ENCODE measurements around the gene TSSC4. TPM values are rescaled to one million over a fixed set of nuclear protein-coding genes. Genes with fewer than 3 reads are reported as not detected.
A peak's percentile ranks its signal among the peaks of the same experiment; 100 is the strongest.

The TSSC4 gene
- total RNA-seq, 2 experiments from 2014 or later: 48.4 to 52.1 TPM

DNA sequence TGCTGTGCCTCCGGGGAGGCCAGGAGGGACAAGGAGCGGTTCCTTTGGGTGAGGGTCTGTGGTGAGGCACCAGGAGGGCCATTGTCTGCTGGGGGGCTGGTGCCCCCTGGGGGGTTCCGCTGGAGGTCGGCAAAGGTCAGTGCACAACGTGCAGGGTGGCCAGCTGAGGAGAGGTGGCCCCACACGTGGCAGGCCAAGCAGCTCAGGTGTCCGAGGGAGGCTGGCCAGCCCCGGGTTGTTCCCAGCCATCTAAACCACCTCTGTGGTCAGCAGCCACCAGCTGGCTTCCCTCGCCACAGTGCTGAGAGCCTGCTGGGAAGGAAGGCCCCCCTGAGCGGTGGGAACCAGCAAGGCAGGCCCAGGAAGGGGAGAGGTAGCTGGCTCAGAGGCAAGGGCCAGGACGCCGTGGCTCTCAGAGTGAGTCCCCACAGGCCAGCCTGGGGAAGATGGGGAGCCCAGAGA, 4.2 kb downstream of the TSSC4 start:
- H3K4me1 Mint-ChIP-seq: peaks cover 14% of the 10 kb centered on the region
- DNase-seq: no peak
- CTCF ChIA-PET: interaction anchor here (8.9 kb wide), 1 partner anchor 102 kb away, joined by 109 read pairs; the partner anchor contains the start of genes C11orf21 and TSPAN32
- H3K27ac Mint-ChIP-seq: peak overlapping the region; percentile 59
- no peaks in the 10 kb centered on the region for H3K27me3 Mint-ChIP-seq
- no peaks in the 10 kb centered on the region for H3K9me3 Mint-ChIP-seq (ENCODE audit: low read depth)
- H3K36me3 Mint-ChIP-seq: no peaks in the 10 kb centered on the region
- no peak overlapping the region for H3K4me3 Mint-ChIP-seq
- ATAC-seq: no peak

DNA sequence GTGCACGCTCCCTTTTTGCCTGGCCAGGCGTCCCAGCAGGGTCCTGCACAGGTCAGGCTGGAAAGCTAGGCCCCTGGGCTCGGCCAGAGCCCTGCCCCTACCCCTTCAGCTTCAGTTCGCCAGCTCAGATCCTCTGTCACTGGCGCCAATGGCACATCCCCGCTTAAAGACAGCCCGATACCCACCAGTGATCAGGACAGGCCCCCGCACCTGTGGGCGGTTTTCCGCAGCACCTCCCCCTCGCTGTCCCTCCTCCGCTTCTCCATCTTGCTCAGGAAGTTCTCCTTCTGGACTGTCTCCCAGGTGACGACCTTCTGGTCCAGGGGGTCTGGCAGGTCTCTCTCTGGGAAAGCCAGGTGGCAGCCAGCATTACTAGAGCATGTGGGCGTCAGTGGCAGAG, 5.9 kb downstream of the TSSC4 start:
- H3K4me1 Mint-ChIP-seq: peaks cover 12% of the 10 kb centered on the region
- no peaks in the 10 kb centered on the region for H3K9me3 Mint-ChIP-seq (ENCODE audit: low read depth)
- ATAC-seq (no peak), DNase-seq (no peak)
- no peak overlapping the region for H3K4me3 Mint-ChIP-seq
- H3K27ac Mint-ChIP-seq: no peak overlapping the region
- CTCF ChIA-PET: interaction anchor here (3.8 to 8.9 kb wide), 2 partner anchors 14 to 103 kb away, joined by 21 to 109 read pairs; partner anchors contain the start of genes C11orf21 and TSPAN32
- H3K36me3 Mint-ChIP-seq: no peaks in the 10 kb centered on the region
- H3K27me3 Mint-ChIP-seq: peaks cover 2% of the 10 kb centered on the region

DNA sequence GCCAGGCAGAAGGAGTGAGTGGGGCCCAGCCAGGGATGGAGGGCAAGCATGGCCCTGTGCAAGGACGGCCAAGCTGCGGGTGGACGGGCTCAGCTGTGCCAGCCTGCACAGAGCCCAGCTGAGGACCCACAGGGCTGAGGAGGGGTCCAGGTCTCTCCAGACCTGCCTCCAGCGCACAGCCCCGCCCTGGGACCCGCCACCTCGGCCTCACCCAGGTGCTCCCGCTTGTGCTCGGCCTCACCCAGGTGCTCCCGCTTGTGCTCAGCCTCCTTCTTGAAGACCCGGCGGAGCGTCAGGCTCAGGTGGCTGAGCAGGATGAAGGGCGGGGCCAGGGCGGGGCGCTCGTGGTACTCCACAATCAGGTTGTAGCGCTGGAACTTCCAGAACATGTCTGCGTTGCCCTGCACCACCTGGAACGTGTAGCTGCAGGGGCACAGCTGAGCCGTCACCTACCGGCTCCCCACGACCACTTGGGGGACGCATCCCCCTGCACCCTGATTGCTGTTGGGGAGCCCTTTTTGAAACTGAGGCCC, 6.4 kb downstream of the TSSC4 start:
- no peaks in the 10 kb centered on the region for H3K36me3 Mint-ChIP-seq
- H3K9me3 Mint-ChIP-seq (ENCODE audit: low read depth): no peaks in the 10 kb centered on the region
- no peak overlapping the region for H3K4me3 Mint-ChIP-seq
- H3K27me3 Mint-ChIP-seq: peaks cover 2% of the 10 kb centered on the region
- no peak overlapping the region for H3K27ac Mint-ChIP-seq
- CTCF ChIA-PET: interaction anchor here (3.8 kb wide), 1 partner anchor 14 kb away, joined by 21 read pairs; no protein-coding TSS in a partner anchor
- no peak for DNase-seq
- H3K4me1 Mint-ChIP-seq: peaks cover 7% of the 10 kb centered on the region
- ATAC-seq: no peak

DNA sequence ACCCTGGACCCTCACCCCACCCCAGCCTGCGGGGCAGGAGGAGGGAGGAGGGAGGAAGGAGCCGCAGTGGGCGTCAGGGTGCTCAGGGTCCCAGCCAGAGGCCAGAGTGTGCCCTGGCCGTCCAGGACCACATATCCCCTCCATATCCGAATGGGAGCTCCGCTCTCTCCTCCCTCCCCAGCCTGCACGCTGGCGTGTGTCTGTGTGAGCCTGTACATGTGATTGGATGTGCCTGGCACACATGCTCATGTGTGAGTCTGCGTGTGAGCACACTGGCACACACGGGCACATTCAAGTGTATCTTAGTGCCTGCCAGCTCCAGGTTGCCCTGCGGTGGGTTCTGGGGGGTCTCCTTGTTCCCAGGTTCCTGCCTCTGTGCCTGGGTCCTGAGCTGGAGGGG, 8.1 kb downstream of the TSSC4 start:
- H3K9me3 Mint-ChIP-seq (ENCODE audit: low read depth): no peaks in the 10 kb centered on the region
- no peak overlapping the region for H3K4me3 Mint-ChIP-seq
- H3K27me3 Mint-ChIP-seq: peaks cover 2% of the 10 kb centered on the region
- CTCF ChIA-PET: interaction anchor here (0.7 to 3.8 kb wide), 4 partner anchors 9 to 105 kb away, joined by 3 to 21 read pairs (median 4); partner anchors contain the start of gene TSSC4
- ATAC-seq (no peak), DNase-seq (no peak)
- no peaks in the 10 kb centered on the region for H3K4me1 Mint-ChIP-seq
- H3K27ac Mint-ChIP-seq: no peak overlapping the region
- no peaks in the 10 kb centered on the region for H3K36me3 Mint-ChIP-seq

DNA sequence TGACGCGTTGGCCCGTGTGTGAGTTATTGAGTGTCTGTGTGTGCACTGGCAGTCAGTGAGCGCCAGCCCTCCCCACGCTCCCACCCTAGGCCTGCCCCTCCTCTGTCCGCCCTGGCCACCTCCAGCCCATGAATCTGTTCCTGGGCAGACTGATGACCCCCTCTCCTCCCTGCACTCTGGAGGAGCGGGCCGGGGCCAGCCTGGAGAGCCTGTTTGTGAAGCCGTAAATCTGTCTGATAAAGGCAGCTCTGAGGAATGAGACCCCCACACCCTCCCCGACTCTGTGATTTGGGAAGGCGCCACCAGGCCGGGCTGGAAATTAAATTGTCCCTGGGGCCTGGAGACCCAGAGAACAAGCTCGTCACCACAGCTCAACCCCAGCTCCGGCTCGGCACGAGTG, 8.6 kb downstream of the TSSC4 start:
- no peak overlapping the region for H3K27ac Mint-ChIP-seq
- no peaks in the 10 kb centered on the region for H3K4me1 Mint-ChIP-seq
- CTCF ChIA-PET: interaction anchor here (0.7 to 3.8 kb wide), 3 partner anchors 9 to 110 kb away, joined by 3 to 21 read pairs (median 5); partner anchors contain the start of gene TSSC4
- no peaks in the 10 kb centered on the region for H3K36me3 Mint-ChIP-seq
- no peak for ATAC-seq
- no peak for DNase-seq
- H3K27me3 Mint-ChIP-seq: peaks cover 2% of the 10 kb centered on the region
- no peaks in the 10 kb centered on the region for H3K9me3 Mint-ChIP-seq (ENCODE audit: low read depth)
- H3K4me3 Mint-ChIP-seq: no peak overlapping the region

DNA sequence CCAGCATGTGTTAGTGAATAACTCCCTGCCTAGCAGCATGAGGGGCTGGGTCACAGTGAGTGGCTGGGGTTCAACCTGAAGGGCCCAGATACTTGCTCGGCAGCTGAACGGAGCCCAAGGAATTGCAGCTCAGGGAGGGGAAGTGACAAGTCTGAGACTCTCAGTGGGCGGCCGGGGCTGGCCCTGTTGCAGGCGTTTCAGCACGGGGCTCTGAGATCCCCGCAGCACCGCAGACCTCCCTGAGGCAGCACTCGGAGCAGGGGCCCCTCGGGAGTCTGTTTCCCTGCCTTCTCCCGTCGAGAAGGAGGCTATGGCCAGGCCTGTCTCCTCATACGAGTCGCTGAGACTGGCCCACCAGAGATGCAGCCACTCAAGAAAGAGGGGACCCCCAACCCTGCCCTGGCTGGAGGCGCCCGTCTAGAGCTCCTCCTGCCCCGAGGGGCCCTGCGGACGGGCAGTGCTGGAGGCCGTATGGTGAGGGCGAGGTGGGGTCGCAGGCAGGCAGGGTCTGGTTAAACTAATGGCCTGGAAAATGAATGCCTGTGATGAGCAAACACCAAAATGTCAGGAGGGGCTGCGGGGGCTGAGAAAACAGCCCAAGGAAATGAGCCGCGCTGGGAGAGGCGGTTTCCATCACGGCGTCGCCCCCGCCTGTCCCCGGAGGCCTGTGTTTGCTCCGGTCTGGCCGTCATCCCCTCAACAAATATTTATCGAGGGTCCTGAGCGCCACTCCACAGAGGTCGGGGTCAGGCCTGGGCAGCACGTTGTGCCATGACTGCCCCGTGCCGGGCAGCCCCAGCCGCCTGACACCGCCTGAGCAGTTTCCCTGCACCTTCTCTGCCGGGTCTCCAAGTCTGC, 9.3 kb downstream of the TSSC4 start:
- no peak for DNase-seq
- Mint-ChIP-seq H3K4me3 (no peak overlapping the region), H3K9me3 (ENCODE audit: low read depth) (no peaks in the 10 kb centered on the region), H3K27me3 (peaks cover 2% of the 10 kb centered on the region), H3K36me3 (no peaks in the 10 kb centered on the region), H3K4me1 (no peaks in the 10 kb centered on the region), H3K27ac (no peak overlapping the region)
- CTCF ChIA-PET: interaction anchor here (0.7 to 3.8 kb wide), 3 partner anchors 10 to 110 kb away, joined by 3 to 21 read pairs (median 5); partner anchors contain the start of gene TSSC4
- ATAC-seq: no peak

DNA sequence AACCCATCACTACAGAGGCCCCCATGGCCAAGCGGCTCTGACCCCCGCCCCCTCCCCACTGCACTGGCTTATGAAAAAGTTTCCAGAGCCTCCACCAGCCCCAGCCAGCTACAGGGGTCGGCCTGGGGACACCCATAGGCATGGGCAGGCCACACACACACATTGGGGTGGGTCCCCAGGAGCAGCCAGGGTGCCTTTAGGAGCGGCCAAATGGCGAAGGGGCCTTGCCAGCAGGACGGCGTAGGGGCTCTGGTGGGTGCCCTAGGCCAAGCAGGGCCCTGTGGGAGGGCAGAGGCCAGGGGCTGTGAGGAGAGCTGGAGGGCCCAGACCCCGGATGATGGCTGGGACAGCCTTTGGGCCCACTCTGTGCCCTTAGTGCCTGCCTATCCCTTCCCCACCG, 10.1 kb downstream of the TSSC4 start:
- H3K27ac Mint-ChIP-seq: no peak overlapping the region
- ATAC-seq (no peak), DNase-seq (no peak)
- H3K9me3 Mint-ChIP-seq (ENCODE audit: low read depth): no peaks in the 10 kb centered on the region
- no peaks in the 10 kb centered on the region for H3K36me3 Mint-ChIP-seq
- H3K4me1 Mint-ChIP-seq: no peaks in the 10 kb centered on the region
- no peak overlapping the region for H3K4me3 Mint-ChIP-seq
- peaks cover 2% of the 10 kb centered on the region for H3K27me3 Mint-ChIP-seq
- CTCF ChIA-PET: no interaction called here

DNA sequence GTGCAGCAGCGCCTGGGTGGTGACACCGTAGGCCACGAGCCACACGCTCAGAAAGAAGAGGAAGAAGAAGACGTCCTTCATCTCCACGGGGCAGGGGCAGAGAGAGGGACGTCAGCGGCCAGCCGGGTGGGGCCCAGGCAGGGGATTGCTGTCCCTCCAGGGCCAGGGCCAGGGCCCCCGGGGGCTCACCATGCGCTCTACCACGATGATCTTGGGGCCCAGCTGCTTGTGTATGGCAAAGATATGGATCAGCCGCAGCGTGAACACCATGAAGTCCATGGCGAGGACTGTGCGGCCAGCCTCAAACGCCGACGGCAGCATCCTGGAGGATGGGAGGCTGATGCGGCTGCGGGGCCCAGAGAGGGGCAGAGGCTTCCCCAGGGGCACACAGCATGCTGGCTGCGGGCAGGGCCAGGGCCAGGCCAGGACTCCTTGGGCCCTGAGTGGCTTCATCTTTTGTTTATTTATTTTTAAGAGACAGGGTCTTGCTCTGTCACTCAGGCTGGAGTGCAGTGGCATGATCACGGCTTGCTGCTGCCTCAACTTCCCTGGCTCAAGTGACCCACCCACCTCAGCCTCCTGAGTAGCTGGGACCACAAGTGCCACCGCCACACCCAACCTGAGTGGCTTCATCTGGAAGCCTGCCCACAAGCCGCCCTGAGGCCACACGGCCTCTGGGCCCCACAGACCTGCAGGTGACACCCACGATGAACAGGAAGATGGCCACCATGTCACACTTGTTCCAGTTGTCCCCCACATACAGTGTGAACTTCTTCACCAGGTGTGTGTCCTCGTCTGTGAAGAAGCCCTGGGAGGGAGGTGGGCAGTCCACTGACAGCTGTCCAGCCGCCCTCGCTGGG, 11.1 kb downstream of the TSSC4 start:
- Mint-ChIP-seq H3K27me3 (peaks cover 2% of the 10 kb centered on the region), H3K4me3 (no peak overlapping the region), H3K9me3 (ENCODE audit: low read depth) (no peaks in the 10 kb centered on the region), H3K27ac (no peak overlapping the region), H3K36me3 (no peaks in the 10 kb centered on the region), H3K4me1 (no peaks in the 10 kb centered on the region)
- CTCF ChIA-PET: interaction anchor here (1.2 kb wide), 1 partner anchor 107 kb away, joined by 3 read pairs; no protein-coding TSS in a partner anchor
- ATAC-seq: no peak
- no peak for DNase-seq

DNA sequence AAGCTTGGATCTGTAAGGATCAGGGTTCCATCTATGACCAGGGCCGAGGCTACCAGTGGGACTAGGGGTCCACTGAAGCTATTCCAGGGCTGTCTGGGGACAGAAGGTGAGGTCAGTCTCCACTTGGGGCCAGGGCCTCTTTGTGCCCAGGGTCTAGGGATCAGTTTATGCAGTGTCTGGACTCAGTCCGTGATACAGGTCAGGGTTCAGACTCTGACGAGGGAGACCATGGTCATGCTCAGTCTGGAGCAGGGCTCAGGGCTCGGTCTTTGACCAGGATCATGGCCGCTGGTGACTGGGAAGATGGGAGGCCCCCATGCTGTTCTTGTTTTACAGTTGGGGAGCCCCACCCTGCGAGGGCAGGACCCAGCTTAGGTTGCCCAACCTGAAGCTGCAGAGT, 11.8 kb downstream of the TSSC4 start:
- Mint-ChIP-seq H3K9me3 (ENCODE audit: low read depth) (no peaks in the 10 kb centered on the region), H3K36me3 (no peaks in the 10 kb centered on the region), H3K4me3 (no peak overlapping the region), H3K27me3 (peaks cover 2% of the 10 kb centered on the region), H3K4me1 (no peaks in the 10 kb centered on the region), H3K27ac (no peak overlapping the region)
- CTCF ChIA-PET: interaction anchor here (1.2 to 1.8 kb wide), 3 partner anchors 107 to 120 kb away, joined by 3 to 9 read pairs (median 6); no protein-coding TSS in a partner anchor
- DNase-seq (no peak), ATAC-seq (no peak)

DNA sequence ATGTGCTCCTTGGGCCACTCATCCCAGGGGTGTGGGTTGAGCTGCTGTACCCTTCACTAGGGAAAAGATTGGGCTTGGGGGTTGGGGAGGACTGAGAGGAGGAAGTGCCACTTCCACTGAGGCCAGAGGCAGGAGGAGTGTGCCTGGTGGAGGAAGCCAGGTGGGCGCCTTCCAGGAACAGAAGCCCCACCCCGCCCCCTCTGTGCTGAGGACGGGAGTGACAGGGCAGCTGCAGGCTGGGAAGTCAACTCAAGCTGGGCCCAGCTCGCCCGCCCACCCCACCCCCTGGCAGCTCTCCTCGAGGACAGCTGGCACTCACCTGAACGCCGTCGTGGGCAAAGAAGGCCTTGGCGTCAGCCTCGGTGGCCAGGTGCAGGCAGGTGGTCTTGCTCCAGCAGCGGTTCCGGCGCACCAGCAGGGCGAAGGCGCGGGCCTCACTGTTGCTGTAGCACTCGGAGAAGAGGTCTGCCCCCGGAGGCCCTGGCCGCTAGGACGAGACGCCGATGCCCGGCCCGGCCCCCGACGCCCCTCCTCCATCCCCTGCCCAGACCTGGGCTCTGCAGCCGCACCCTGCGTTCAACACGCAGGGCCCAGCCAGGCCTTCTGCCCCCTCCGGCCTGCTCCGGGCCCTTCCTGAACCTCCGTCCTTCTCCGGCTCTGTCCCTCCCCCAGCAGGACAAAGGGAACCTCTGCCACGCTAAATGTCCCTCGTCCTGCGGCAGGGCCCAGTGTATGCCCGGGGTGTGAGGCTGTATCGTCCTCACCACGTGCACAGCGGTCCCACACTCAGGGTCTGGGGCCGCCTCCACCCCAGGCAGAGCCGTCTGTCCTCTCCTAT, 13.4 kb downstream of the TSSC4 start:
- CTCF ChIA-PET: interaction anchor here (0.9 to 12.4 kb wide), 4 partner anchors 13 to 118 kb away, joined by 3 to 432 read pairs (median 8); partner anchors contain the start of genes C11orf21, TSPAN32 and TSSC4
- no peaks in the 10 kb centered on the region for H3K9me3 Mint-ChIP-seq (ENCODE audit: low read depth)
- no peak for ATAC-seq

DNA sequence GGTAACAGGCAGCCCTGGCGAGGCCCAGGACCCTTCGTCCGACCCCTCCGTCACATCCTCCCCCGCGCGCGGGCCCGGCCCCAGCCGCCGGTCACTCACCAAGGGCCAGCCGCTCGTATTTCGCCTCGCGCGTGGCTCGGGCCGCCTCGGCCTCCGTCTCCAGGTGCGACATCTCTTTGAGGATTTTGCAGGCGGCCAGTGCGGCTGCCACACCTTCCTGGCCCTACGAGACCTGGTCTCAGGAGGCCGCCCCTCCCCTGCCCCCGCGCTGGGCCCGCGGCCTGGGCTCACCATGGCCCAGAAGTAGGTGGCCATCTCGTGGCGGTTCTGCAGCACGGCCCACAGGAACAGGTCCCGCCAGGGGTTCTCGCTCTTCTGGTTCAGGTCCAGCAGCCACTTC, 14.1 kb downstream of the TSSC4 start:
- Mint-ChIP-seq H3K4me3 (no peak overlapping the region), H3K9me3 (ENCODE audit: low read depth) (no peaks in the 10 kb centered on the region), H3K36me3 (no peaks in the 10 kb centered on the region), H3K4me1 (no peaks in the 10 kb centered on the region), H3K27me3 (peaks cover 2% of the 10 kb centered on the region), H3K27ac (no peak overlapping the region)
- DNase-seq (no peak), ATAC-seq (no peak)
- CTCF ChIA-PET: interaction anchor here (12.4 kb wide), 1 partner anchor 112 kb away, joined by 432 read pairs; the partner anchor contains the start of genes C11orf21 and TSPAN32

More for the DNA sequence above, 13.4 kb downstream of the TSSC4 start:
- peaks cover 2% of the 10 kb centered on the region for H3K27me3 Mint-ChIP-seq
- no peak for DNase-seq
- H3K27ac Mint-ChIP-seq: no peak overlapping the region
- no peak overlapping the region for H3K4me3 Mint-ChIP-seq
- H3K36me3 Mint-ChIP-seq: no peaks in the 10 kb centered on the region
- no peaks in the 10 kb centered on the region for H3K4me1 Mint-ChIP-seq

DNA sequence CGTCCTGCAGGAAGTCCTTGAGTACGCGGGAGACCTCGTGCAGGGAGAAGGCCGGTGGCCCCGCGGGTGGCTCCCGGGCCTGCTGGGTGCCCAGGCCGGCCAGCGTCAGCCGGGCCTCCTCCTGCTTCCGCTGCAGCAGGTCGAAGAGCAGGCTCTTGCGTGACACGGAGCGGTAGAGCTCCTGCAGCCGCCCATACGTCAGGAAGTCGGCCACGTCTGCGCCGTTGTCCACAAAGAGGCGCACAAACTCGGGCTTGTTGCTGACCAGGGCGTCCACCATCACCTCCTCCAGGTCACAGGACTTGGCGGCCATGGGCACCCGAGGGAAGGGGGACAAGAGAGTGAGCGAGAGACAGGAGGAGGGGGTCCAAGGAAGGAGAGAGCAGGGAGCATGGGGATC, 14.6 kb downstream of the TSSC4 start:
- Mint-ChIP-seq H3K36me3 (no peaks in the 10 kb centered on the region), H3K4me3 (no peak overlapping the region), H3K27ac (no peak overlapping the region), H3K9me3 (ENCODE audit: low read depth) (no peaks in the 10 kb centered on the region), H3K27me3 (peaks cover 2% of the 10 kb centered on the region), H3K4me1 (no peaks in the 10 kb centered on the region)
- CTCF ChIA-PET: interaction anchor here (1.1 to 12.4 kb wide), 2 partner anchors 15 to 112 kb away, joined by 4 to 432 read pairs; partner anchors contain the start of genes C11orf21, TSPAN32 and TSSC4
- no peak for DNase-seq
- no peak for ATAC-seq
